K562 (cell line): ENCODE data around the gene BBLN. TPM values are rescaled to one million over a fixed set of nuclear protein-coding genes. Genes with fewer than 3 reads are reported as not detected.

Source experiments
- ARID4B ChIP-seq: sonication (generic); formaldehyde crosslinking; IDR thresholded peaks from 2 replicates; pipeline ENCODE4 v1.8.0; 2022; ENCODE audit warnings: mild to moderate bottlenecking, missing genetic modification reagents
- BRF1 ChIP-seq: IDR thresholded peaks from 3 replicates; pipeline ENCODE4 v1.6.1; 2011; ENCODE audit warnings: borderline replicate concordance, mild to moderate bottlenecking; ENCODE audit not compliant: insufficient read length; ENCODE audit errors: extremely low read depth
- CLOCK ChIP-seq: fragments of 250-450 bp; sonication (Bioruptor Pico); IDR thresholded peaks from 2 replicates; pipeline ENCODE4 v1.4.0; 2020; ENCODE audit warnings: mild to moderate bottlenecking, moderate library complexity, borderline replicate concordance
- DDX20 ChIP-seq: fragments of 450-650 bp; IDR thresholded peaks from 2 replicates; pipeline ENCODE4 v1.6.1; 2016; ENCODE audit warnings: missing genetic modification characterization, low read depth, mild to moderate bottlenecking, missing compliant biosample characterization, moderate library complexity
- ETS2 ChIP-seq: IDR thresholded peaks from 2 replicates; pipeline ENCODE4 v1.6.1; 2016; ENCODE audit warnings: borderline replicate concordance, missing genetic modification characterization, mild to moderate bottlenecking, moderate library complexity, missing compliant biosample characterization; ENCODE audit not compliant: poor library complexity, severe bottlenecking
- HOXB6 ChIP-seq: fragments of 250-450 bp; sonication (Bioruptor Pico); IDR thresholded peaks from 2 replicates; pipeline ENCODE4 v1.5.1; 2022; ENCODE audit warnings: mild to moderate bottlenecking, borderline replicate concordance
- MTA3 ChIP-seq: fragments of 450-650 bp; formaldehyde crosslinking; IDR thresholded peaks from 2 replicates; pipeline ENCODE4 v1.6.1; 2017; ENCODE audit warnings: mild to moderate bottlenecking, borderline replicate concordance
- MYBL2 ChIP-seq, 2 experiments: fragments of 450-650 bp in 1 of 2; sonication (generic) in 1 of 2; formaldehyde crosslinking in 1 of 2; IDR thresholded peaks; 2 replicates each; pipeline versions ENCODE4 v1.6.1 to v1.8.1; 2017 to 2022; ENCODE audit warnings: borderline replicate concordance in 1 of 2, inconsistent platforms in 1 of 2, low read depth in 1 of 2, mild to moderate bottlenecking in 1 of 2, missing genetic modification reagents in 1 of 2, moderate library complexity in 1 of 2
- POLR2B ChIP-seq: fragments of 450-650 bp; IDR thresholded peaks from 2 replicates; pipeline ENCODE4 v1.6.1; 2018; ENCODE audit warnings: low read depth; ENCODE audit not compliant: partially characterized antibody
- TRIM24 ChIP-seq, 2 experiments: fragments of 450-650 bp; IDR thresholded peaks; 2 replicates each; pipeline ENCODE4 v1.6.1; 2016
- ZBED1 ChIP-seq: IDR thresholded peaks from 2 replicates; pipeline ENCODE4 v1.6.1; 2014
- ZNF212 ChIP-seq: fragments of 450-650 bp; formaldehyde crosslinking; IDR thresholded peaks from 2 replicates; pipeline ENCODE4 v1.4.0; 2020; ENCODE audit warnings: mild to moderate bottlenecking
- ZNF668 ChIP-seq: fragments of 250-450 bp; sonication (Bioruptor Pico); IDR thresholded peaks from 2 replicates; pipeline ENCODE4 v1.8.0; 2022; ENCODE audit warnings: mild to moderate bottlenecking, inconsistent platforms
- ZNF707 ChIP-seq: fragments of 250-450 bp; sonication (Bioruptor Pico); conservative IDR thresholded peaks from 2 replicates; pipeline ENCODE4 v1.8.0; 2022; ENCODE audit warnings: inconsistent platforms, mild to moderate bottlenecking, moderate library complexity
- polyA plus RNA-seq, 8 experiments: library from polyadenylated mRNA; depleted of rRNA in 4 of 8; stranded (reverse) in 5 of 8; unstranded in 3 of 8; fragments of >200 nt; fragmentation: Nextera tagmentation in 2 of 8; fragmentation: Illumina TruSeq in 1 of 8; extraction: Ambion mirVana in 2 of 8; extraction: Trizol in 1 of 8; gene quantifications; 2 replicates each; pipeline versions ENCODE4 v1.2.1 to v1.2.3, GENCODE V29; 2011 to 2014; ENCODE audit warnings: inconsistent platforms in 1 of 8, missing spikeins in 1 of 8
- total RNA-seq, 7 experiments: library from RNA; depleted of rRNA in 6 of 7; stranded (reverse); fragments of >200 nt in 6 of 7; fragmentation: Illumina TruSeq in 2 of 7; extraction: Trizol in 2 of 7; gene quantifications; 2 replicates each; pipeline versions ENCODE4 v1.2.1 to v1.2.3, GENCODE V29; 2011 to 2021; ENCODE audit warnings: low replicate concordance in 1 of 7
- TF ChIP-seq, protein P1 (sequence below), 2 experiments: IDR thresholded peaks; 2 replicates each; pipeline ENCODE4 v1.6.1; 2011; ENCODE audit warnings: borderline replicate concordance in 1 of 2, control low read depth in 1 of 2, low read depth in 1 of 2, low read length in 1 of 2, mild to moderate bottlenecking in 1 of 2, mixed read lengths in 1 of 2, moderate library complexity in 1 of 2; ENCODE audit not compliant: insufficient read depth in 1 of 2, insufficient read length in 1 of 2, poor library complexity in 1 of 2, severe bottlenecking in 1 of 2; ENCODE audit errors: extremely low read depth in 1 of 2
- TF ChIP-seq, protein P2 (sequence below): fragments of 250-450 bp; sonication (Bioruptor Pico); IDR thresholded peaks from 2 replicates; pipeline ENCODE4 v1.8.0; 2022; ENCODE audit warnings: moderate library complexity, mild to moderate bottlenecking, inconsistent platforms

Gene BBLN
- total and polyA plus RNA-seq, 9 of the 15 experiments (the other 6 are each of a cell fraction or from before 2014, with no cell fraction given): 4.2 to 331 (median 87.1) TPM

DNA sequence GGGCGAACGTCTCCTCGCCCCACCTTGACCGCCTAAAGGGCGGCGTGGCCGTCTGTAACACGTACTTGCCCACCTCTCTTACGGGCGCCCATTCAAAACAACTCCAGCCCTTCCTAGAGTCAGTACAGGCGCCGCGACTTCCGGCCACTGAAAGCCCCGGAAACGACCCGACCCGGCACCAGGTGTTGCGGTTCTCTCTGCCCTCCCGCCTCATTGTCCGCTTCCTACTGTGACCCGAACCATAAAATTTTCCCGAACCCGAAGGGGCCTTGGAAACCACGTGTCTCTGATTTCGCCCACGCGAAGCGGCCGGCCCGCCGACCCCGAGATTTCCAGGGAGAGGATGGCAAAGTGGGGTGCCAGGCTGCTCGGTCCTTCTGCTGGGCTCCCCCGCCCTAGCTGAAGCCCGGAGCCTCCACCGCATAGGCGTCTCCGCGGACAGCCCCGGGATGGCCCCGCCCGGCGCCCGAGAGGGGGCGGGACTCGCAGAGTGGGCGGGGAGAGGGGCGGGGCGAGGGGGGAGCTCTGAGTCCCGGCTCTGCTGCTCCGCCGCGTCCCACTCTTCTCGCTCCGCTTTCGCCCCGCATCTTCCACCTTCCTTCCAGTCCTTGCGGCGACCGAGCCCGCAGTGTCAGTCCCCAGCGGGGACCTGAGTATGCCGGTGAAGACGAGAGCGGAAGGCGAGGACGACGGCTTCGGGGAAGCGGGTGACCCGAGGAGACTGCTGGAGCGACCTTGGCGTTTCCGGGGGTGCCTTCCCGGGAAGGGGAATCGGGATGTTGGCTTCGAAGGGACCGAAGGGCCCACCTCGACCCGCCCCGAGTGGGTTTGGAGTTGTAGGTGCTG is 31.9 kb upstream of the BBLN start (continued):
- TF ChIP-seq, protein P1, sequence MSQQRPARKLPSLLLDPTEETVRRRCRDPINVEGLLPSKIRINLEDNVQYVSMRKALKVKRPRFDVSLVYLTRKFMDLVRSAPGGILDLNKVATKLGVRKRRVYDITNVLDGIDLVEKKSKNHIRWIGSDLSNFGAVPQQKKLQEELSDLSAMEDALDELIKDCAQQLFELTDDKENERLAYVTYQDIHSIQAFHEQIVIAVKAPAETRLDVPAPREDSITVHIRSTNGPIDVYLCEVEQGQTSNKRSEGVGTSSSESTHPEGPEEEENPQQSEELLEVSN (IDR thresholded peaks at IDR 0.05; ENCODE audit: borderline replicate concordance in 1 of 2, extremely low read depth in 1 of 2, insufficient read depth in 1 of 2, insufficient read length in 1 of 2, low read depth in 1 of 2, low read length in 1 of 2, poor library complexity in 1 of 2, severe bottlenecking in 1 of 2): peak; percentile 28 to 35
- no peak for TF ChIP-seq BRF1
- no peak for TF ChIP-seq ZNF668 (CRISPR knock-in tag)
- peak in 1 of 2 experiments; percentile 44; a peak in 2 of 4 replicates for TF ChIP-seq TRIM24 (IDR thresholded peaks at IDR 0.05)
- no peak for TF ChIP-seq MYBL2 (IDR thresholded peaks at IDR 0.05; ENCODE audit: low read depth)
- TF ChIP-seq MYBL2 (CRISPR knock-in tag; IDR thresholded peaks at IDR 0.05; ENCODE audit: borderline replicate concordance): no peak
- TF ChIP-seq ARID4B (CRISPR knock-in tag): peak; percentile 70
- TF ChIP-seq HOXB6 (CRISPR knock-in tag): no peak
- TF ChIP-seq ETS2 (tag): no peak
- TF ChIP-seq, protein P2, sequence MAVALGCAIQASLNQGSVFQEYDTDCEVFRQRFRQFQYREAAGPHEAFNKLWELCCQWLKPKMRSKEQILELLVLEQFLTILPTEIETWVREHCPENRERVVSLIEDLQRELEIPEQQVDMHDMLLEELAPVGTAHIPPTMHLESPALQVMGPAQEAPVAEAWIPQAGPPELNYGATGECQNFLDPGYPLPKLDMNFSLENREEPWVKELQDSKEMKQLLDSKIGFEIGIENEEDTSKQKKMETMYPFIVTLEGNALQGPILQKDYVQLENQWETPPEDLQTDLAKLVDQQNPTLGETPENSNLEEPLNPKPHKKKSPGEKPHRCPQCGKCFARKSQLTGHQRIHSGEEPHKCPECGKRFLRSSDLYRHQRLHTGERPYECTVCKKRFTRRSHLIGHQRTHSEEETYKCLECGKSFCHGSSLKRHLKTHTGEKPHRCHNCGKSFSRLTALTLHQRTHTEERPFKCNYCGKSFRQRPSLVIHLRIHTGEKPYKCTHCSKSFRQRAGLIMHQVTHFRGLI (CRISPR knock-in tag): no peak
- no peak for TF ChIP-seq ZNF212 (CRISPR knock-in tag)
- no peak for TF ChIP-seq ZNF707 (CRISPR knock-in tag)
- no peak for TF ChIP-seq MTA3
- TF ChIP-seq CLOCK: no peak
- TF ChIP-seq DDX20 (tag): no peak
- TF ChIP-seq ZBED1: no peak
- TF ChIP-seq POLR2B: no peak
